HG03442 (cell line): ENCODE measurements around the gene FTO.

Source experiments
- ATAC-seq: cut with Tn5 transposase; IDR thresholded peaks from one replicate; pipeline ENCODE4 v1.9.1; 2021; ENCODE audit warnings: mild to moderate bottlenecking, moderate library complexity; ENCODE audit not compliant: unreplicated experiment

The FTO gene

GRCh38 chr16:53708490-53708889 is 4.5 kb downstream of the FTO start:
- no peak for ATAC-seq

DNA sequence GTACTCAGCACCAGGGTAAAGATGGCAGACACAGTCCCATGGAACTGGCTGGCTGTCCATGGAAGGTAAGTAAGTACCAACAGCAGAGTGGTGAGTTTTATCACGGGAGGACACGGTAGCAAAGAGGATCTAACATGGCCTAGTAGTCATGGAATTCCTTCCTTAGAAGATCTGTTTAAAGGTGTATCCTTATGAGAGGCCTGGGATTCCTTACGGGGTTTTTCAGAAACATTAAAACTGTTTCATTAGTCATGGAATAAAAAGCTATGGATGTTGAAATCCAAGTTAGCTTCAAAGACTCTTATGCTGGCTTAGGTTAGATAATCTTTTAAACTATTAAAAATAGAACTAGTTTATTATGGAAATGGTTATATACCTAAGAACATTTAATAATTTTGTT is 7.4 kb downstream of the FTO start:
- ATAC-seq = no peak

DNA sequence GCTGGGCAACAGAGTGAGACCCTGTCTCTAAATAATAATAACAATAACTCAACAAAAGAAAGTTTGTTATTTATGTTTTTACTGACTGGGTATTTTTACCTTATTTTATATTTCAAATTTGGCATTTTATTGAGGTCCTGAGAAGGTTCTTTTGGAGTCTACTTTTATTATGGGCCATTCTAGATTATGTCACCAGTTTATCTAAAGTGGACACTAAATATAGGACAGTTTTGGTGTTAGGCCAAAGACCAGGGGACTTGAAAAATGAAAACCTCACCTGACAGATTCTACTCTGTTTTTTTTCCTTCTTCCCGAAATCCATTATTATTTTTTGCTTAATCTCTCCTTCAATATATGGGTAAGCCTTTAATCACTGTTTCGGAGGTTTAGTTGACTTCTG is 8.1 kb downstream of the FTO start:
- ATAC-seq = no peak

DNA sequence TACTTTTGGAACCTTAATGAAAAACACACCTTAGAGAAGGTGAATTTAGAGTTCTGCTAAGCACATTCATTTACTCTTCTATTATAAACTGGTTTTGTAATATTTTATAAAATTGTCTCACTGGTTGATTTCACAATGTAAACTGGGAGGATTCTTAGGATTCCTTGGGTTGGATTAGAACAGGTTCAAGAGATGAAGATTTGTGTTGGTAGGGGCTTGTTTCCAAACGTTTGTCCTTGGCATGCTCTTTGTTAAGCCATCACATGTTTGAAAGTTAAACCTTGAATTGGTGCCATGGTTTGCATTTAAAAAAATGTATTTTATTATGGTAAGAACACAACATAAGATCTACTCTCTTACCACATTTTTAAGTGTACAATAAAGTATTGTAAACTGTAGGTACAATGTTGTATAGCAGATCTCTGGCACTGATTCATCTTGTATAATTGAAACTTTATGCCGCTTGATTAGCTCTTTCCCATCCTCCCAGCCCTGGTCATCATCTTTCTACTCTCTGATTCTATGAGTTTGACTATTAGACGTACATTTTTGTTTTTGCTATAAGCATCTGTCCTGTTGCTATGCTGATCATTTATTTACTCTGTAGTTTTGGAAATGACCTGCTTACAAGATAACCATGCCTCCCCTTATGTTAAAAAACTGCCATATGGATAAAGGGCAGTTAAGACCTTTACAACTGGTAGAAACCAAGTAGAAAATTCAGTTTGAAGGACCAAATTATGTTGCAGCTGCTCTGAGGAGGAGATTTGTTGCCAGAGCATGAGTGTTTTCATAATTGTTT is 9.6 kb downstream of the FTO start:
- no peak for ATAC-seq

DNA sequence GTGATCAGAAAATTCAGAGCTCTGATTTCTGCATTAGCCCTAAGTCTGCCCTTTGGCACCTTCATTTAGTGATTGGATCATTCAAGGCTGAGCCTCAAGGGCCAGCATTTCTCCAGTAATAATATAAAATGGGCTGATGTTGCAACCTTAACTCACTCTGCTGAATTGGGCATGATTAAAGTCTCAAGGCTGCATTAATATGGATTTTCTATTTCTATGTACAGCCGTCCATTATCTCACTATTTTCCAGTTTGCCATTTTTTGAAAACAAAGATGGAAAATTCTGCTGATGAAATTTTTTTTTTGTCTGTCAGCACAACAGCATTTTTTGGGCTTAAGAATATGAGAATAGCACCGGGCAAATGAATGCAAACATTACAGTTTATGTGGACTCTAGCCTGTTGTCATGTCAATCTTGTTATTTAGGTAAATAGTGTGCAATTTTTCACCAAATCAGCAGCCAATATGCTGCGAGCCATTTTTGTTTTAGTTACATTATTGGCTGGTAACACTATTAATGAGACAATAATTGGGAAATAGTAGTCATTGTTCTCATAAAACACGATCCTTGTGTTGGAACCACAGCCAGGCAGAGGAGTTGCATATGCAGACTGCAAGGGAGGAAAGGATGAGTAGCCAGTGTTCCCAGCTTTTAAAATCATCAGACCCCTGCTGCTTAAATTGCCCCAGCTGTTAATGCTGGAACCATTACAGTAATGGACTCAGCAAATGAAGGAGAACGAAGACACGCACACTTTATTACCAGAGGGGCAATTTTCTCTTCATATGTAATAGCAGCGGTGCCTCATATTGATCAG is 10.5 kb downstream of the FTO start:
- no peak for ATAC-seq

DNA sequence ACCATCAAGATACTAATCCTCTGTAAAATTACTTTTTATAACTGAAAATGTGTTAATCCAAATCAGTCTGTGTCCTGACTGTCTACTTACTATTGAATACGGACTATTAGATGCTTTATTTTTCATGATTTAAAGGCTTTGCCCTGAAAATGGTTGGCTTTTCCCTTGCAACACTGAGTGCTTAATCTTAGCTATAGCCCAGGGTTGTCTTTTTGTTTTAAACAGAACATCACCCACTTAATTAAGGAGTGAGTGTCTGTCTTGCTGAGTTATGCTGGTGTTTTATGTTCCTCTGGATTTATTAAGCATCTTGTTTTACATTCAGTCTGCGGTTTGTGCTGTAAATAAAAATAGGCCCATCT is 11.0 kb downstream of the FTO start:
- ATAC-seq = no peak

- ATAC-seq = no peak
These were observed 13.6 kb downstream of the FTO start for GRCh38 chr16:53717577-53717976.

- ATAC-seq = no peak
These were observed 17.1 kb downstream of the FTO start for GRCh38 chr16:53721017-53721416.

GRCh38 chr16:53726625-53727024 is 22.7 kb downstream of the FTO start:
- no peak for ATAC-seq

- no peak for ATAC-seq
These were observed 26.7 kb downstream of the FTO start for GRCh38 chr16:53730693-53731092.

GRCh38 chr16:53732296-53732929 is 28.5 kb downstream of the FTO start:
- ATAC-seq = no peak

GRCh38 chr16:53734908-53735307 is 31.0 kb downstream of the FTO start:
- no peak for ATAC-seq

DNA sequence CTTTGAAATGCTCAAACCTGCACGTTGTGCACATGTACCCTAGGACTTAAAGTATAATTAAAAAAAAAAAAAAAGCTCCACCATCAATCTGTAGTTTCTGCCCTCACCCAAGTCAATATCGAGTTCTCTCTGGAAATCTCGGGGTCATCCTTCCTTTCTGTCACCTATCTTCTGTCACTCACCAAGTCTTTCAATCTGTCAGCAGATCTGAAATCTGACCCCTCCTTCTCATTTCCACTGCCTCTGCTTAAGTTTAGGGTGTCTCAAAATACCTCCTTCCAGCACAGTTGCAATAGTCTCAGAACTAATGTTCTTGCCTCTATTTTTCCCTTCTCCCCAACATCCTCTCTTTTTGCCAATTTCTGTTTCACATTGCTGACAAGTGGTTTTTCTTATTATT is 32.3 kb downstream of the FTO start:
- no peak for ATAC-seq

DNA sequence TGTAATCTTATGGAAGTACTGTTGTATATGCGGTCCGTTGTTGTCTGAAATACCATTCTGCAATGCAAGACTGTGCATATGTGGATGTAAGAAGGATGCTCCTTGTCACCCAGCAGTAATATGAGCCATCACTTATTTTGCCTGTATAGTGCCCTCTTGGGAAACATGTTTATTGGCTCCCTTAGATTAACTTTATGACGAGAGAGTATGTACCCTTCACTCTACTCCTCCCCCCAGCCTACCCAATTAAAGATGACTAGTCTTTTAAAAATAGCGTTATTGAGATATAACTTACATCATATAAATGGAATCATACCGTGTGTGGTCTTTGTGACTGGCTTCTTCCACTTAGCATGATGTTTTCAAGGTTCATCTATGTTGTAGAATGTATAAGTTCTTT is 33.6 kb downstream of the FTO start:
- no peak for ATAC-seq

- ATAC-seq = no peak
These were observed 36.5 kb downstream of the FTO start for GRCh38 chr16:53740476-53740875.

- no peak for ATAC-seq
These were observed 37.1 kb downstream of the FTO start for GRCh38 chr16:53740933-53741531.

DNA sequence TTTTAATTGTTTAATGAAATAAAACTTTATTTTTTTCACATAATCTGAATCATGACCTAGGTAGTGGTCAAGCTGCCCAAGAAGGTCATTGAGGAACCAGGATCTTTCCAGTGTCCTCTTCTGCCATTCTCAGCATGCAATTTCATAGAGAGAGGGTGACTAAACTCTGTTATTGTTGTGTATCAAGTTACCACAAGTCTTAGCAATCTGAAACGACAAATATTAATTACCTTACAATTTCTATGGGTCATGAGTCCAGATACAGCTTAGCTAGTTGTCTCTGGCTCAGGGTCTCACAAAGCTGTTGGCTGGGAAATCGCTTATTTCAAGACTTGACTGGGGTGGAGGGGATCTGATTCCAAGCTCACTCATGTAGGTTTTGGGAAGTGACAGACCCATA is 37.6 kb downstream of the FTO start:
- no peak for ATAC-seq

DNA sequence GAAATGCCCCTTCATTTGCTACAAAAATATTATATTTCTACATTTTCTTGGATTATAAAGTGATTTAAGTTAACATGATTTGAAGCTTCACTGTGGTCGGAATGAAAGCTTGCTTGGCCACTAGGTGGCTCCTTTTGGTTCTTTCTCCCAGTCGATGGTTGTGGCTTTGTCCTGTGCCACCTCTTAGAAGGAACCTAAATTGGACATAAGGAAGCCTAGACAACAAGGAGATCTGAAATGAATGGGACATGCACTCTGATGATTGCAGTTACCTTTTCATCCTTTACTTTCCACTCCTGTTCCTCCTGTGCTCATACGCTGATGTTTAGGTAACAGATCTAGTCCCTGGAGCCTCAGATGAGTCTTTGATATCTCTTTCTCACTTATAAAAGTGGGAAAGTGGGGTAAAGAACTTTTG is 39.2 kb downstream of the FTO start:
- no peak for ATAC-seq

- no peak for ATAC-seq
These were observed 40.5 kb downstream of the FTO start for GRCh38 chr16:53744449-53744848.

DNA sequence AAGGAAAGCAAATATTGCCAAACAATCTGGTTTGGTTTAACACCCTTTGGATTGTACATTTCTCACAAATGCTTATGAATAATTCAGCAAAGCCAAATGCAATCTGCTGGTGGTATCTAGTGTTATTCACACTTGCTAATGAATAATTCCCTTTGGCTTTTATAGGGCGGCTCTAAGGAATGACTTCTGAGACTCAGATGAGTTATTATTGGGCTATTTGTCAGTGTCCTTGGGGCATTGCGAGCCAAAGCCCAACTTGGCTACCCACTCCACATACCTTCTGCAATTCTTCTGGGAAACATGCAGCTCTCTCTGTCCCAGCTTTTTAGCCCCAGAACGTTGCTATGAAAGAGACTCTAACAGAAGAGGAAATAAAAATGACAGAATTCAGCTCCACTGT is 41.1 kb downstream of the FTO start:
- no peak for ATAC-seq

DNA sequence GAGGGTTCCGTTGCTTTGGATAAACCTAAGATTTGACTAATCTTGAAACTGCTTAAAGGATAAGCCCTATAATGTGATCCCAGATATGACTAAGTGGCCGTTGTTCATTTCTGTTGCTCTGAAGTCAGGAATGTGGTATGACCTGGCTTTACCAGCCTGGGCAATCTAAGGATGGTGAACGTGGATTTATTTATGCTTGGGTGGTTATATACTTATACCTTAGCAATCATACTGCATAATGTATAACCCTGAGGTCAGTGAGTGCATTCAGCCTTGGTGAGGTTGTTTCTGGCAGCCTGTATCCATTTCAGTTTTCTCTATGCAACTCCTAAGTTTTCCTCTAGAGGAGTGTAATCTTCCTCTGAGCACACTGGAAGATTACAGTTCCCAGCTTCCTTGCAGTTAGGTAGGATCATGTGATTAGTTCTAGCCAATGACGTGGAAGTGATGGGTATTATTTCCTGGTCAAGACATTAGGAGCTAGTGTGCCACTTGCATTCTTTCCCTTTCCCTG is 41.9 kb downstream of the FTO start:
- ATAC-seq = no peak
